MCF 10A (cell line): ENCODE results near the gene ABHD3. TPM values are rescaled to one million over a fixed set of nuclear protein-coding genes. Genes with fewer than 3 reads are reported as not detected.
A peak's percentile ranks its signal among the peaks of the same experiment; 100 is the strongest.
"Not testable (repeated sequence)": the region's sequence is repeated elsewhere in the genome, so short reads cannot be mapped to it uniquely, and the experiment has no call there.

Source experiments
- BruUV-seq: library from RNA; stranded (reverse); fragments of 400-500 nt; replicated peaks from 2 replicates; lab custom pipeline; 2021; lab: Mats Ljungman, UMichigan
- CTCF ChIA-PET: fragments of 300-600 bp; sonication (Branson Sonifier 250); formaldehyde crosslinking; extraction: SDS; loops from one replicate; lab custom pipeline; 2021; ENCODE audit warnings: antibody characterized with exemption, inconsistent platforms; lab: Yijun Ruan, JAX
- POLR2A ChIA-PET: fragments of 300-600, 350-650 bp; sonication (Branson Sonifier 250); formaldehyde crosslinking; extraction: SDS; loops from one replicate; lab custom pipeline; 2020; ENCODE audit warnings: antibody characterized with exemption, inconsistent platforms; lab: Yijun Ruan, JAX
- DNase-seq: peaks from one replicate; pipeline ENCODE4 v3.0.0-alpha.2; 2018; ENCODE audit not compliant: unreplicated experiment
- H3K27ac Mint-ChIP-seq: one replicate; pipeline ENCODE4 v1.8.0; 2022; ENCODE audit warnings: mild to moderate bottlenecking, low read depth, mixed read lengths; ENCODE audit not compliant: unreplicated experiment
- H3K27me3 Mint-ChIP-seq: one replicate; pipeline ENCODE4 v1.8.0; 2022; ENCODE audit warnings: mixed read lengths; ENCODE audit not compliant: insufficient read depth, unreplicated experiment
- H3K36me3 Mint-ChIP-seq: one replicate; pipeline ENCODE4 v1.8.0; 2022; ENCODE audit warnings: mild to moderate bottlenecking, moderate library complexity, mixed read lengths; ENCODE audit not compliant: insufficient read depth, unreplicated experiment
- H3K4me1 Mint-ChIP-seq: one replicate; pipeline ENCODE4 v1.8.0; 2022; ENCODE audit warnings: mixed read lengths; ENCODE audit not compliant: insufficient read depth, unreplicated experiment
- H3K4me3 Mint-ChIP-seq: one replicate; pipeline ENCODE4 v1.8.0; 2022; ENCODE audit warnings: mild to moderate bottlenecking, moderate library complexity, mixed read lengths; ENCODE audit not compliant: unreplicated experiment
- H3K9me3 Mint-ChIP-seq: one replicate; pipeline ENCODE4 v1.8.0; 2022; ENCODE audit warnings: mixed read lengths; ENCODE audit not compliant: unreplicated experiment
- CTCF ChIP-seq: fragments of 200-600 bp; IDR thresholded peaks from one replicate; pipeline ENCODE4 v1.8.0; 2022; ENCODE audit warnings: antibody characterized with exemption, mild to moderate bottlenecking; ENCODE audit not compliant: unreplicated experiment
- intact Hi-C: fragments of 100-400 bp; cut with micrococcal nuclease; formaldehyde crosslinking; loops from 2 replicates; pipeline ENCODE4 v1.14.1; 2022
- total RNA-seq: library from RNA; stranded (reverse); gene quantifications from 2 replicates; pipeline ENCODE4 v1.2.3, GENCODE V29; 2022

ABHD3 gene
- total RNA-seq, 1 experiment from 2014 or later: 2.9 TPM

- BruUV-seq: no TSS peak
- H3K27me3 Mint-ChIP-seq: no peaks in the 10 kb centered on the region
These were observed 19.8 kb downstream of the ABHD3 start for GRCh38 chr18:21684731-21685130.

GRCh38 chr18:21682371-21683051 is 22.1 kb downstream of the ABHD3 start:
- no peak overlapping the region for H3K27ac Mint-ChIP-seq
- no peak overlapping the region for H3K4me3 Mint-ChIP-seq
- no peak for TF ChIP-seq CTCF
- POLR2A ChIA-PET: interaction anchor here (1.0 to 2.0 kb wide), 3 partner anchors 10 to 57 kb away, joined by 4 to 6 read pairs (median 4); partner anchors contain the start of gene ABHD3
- BruUV-seq: no TSS peak
- DNase-seq: no peak
- no peaks in the 10 kb centered on the region for H3K27me3 Mint-ChIP-seq
- no peaks in the 10 kb centered on the region for H3K4me1 Mint-ChIP-seq
- intact Hi-C loops: no loop called here
- no peaks in the 10 kb centered on the region for H3K9me3 Mint-ChIP-seq
- CTCF ChIA-PET: interaction anchor here (0.6 to 0.7 kb wide), 2 partner anchors 9 to 166 kb away, joined by 3 to 4 read pairs; no protein-coding TSS in a partner anchor
- no peaks in the 10 kb centered on the region for H3K36me3 Mint-ChIP-seq

More at GRCh38 chr18:21684731-21685130, 19.8 kb downstream of the ABHD3 start:
- TF ChIP-seq CTCF: no peak
- H3K4me1 Mint-ChIP-seq: no peaks in the 10 kb centered on the region
- no peaks in the 10 kb centered on the region for H3K9me3 Mint-ChIP-seq
- peaks cover 5% of the 10 kb centered on the region for H3K36me3 Mint-ChIP-seq
- H3K4me3 Mint-ChIP-seq: no peak overlapping the region
- no peak for DNase-seq
- no peak overlapping the region for H3K27ac Mint-ChIP-seq
- ChIA-PET POLR2A (interaction anchor here (0.7 to 1.5 kb wide), 3 partner anchors 8 to 439 kb away, joined by 3 to 5 read pairs (median 3); partner anchors contain the start of gene ABHD3), CTCF (interaction anchor here (1.3 kb wide), 1 partner anchor 9 kb away, joined by 3 read pairs; no protein-coding TSS in a partner anchor)
- intact Hi-C loops: no loop called here

GRCh38 chr18:21680161-21680560 is 24.4 kb downstream of the ABHD3 start:
- no peak overlapping the region for H3K4me3 Mint-ChIP-seq
- no peaks in the 10 kb centered on the region for H3K9me3 Mint-ChIP-seq
- H3K36me3 Mint-ChIP-seq: no peaks in the 10 kb centered on the region
- H3K4me1 Mint-ChIP-seq: no peaks in the 10 kb centered on the region
- intact Hi-C loops: no loop called here
- ChIA-PET CTCF (interaction anchor here (0.6 to 0.7 kb wide), 3 partner anchors 15 to 65 kb away, joined by 3 to 5 read pairs (median 3); no protein-coding TSS in a partner anchor), POLR2A (interaction anchor here (1.7 kb wide), 1 partner anchor 24 kb away, joined by 7 read pairs; the partner anchor contains the start of gene ABHD3)
- H3K27ac Mint-ChIP-seq: no peak overlapping the region
- no TSS peak for BruUV-seq
- H3K27me3 Mint-ChIP-seq: no peaks in the 10 kb centered on the region
- no peak for DNase-seq
- TF ChIP-seq CTCF: no peak

GRCh38 chr18:21678859-21679258 is 25.7 kb downstream of the ABHD3 start:
- no peak for DNase-seq
- ChIA-PET POLR2A (interaction anchor here (0.9 to 1.7 kb wide), 3 partner anchors 10 to 25 kb away, joined by 3 to 7 read pairs (median 3); partner anchors contain the start of gene ABHD3), CTCF (interaction anchor here (0.6 kb wide), 1 partner anchor 42 kb away, joined by 6 read pairs; no protein-coding TSS in a partner anchor)
- Mint-ChIP-seq H3K27ac (no peak overlapping the region), H3K4me1 (no peaks in the 10 kb centered on the region), H3K27me3 (no peaks in the 10 kb centered on the region), H3K36me3 (no peaks in the 10 kb centered on the region), H3K9me3 (no peaks in the 10 kb centered on the region), H3K4me3 (no peak overlapping the region)
- intact Hi-C loops: no loop called here
- TF ChIP-seq CTCF: no peak
- BruUV-seq: no TSS peak

GRCh38 chr18:21675354-21675753 is 29.2 kb downstream of the ABHD3 start:
- H3K36me3 Mint-ChIP-seq, H3K4me3 Mint-ChIP-seq, intact Hi-C loops, H3K4me1 Mint-ChIP-seq, H3K27me3 Mint-ChIP-seq, H3K9me3 Mint-ChIP-seq, BruUV-seq: not testable (repeated sequence)
- peak; percentile 79 for DNase-seq
- CTCF ChIA-PET: interaction anchor here (0.6 to 1.1 kb wide), 4 partner anchors 10 to 42 kb away, joined by 3 to 4 read pairs (median 4); no protein-coding TSS in a partner anchor
- H3K27ac Mint-ChIP-seq: peak overlapping the region; percentile 51
- POLR2A ChIA-PET: interaction anchor here (0.9 to 4.6 kb wide), 3 partner anchors 29 to 67 kb away, joined by 6 to 25 read pairs (median 7); partner anchors contain the start of genes ABHD3 and SNRPD1
